ENCODE measurements around the gene JUN. TPM values are rescaled to one million over a fixed set of nuclear protein-coding genes. Genes with fewer than 3 reads are reported as not detected.

JUN gene
- polyA plus RNA-seq, 3 donors: 29.3 to 330 (median 31.3) TPM

- Mint-ChIP-seq H3K27ac (peak overlapping the region in 2 of 7 donors; percentile 25 to 71), H3K36me3 (peaks cover 4 to 11% of the 10 kb centered on the region in 2 donors), H3K27me3 (ENCODE audit: low read depth in 3 of 3) (peaks cover 32 to 53% (median 39%) of the 10 kb centered on the region in 3 donors), H3K4me1 (peaks cover 20% of the 10 kb centered on the region), H3K4me3 (peak overlapping the region; percentile 66 to 99), H3K9me3 (peaks cover 0 to 18% (median 4%) of the 10 kb centered on the region in 7 donors)
- H4K20me1 ChIP-seq (ENCODE audit: insufficient read depth, low read length): peaks cover 33% of the 10 kb centered on the region
- 100% methylated on average over 1 of the region's 4 CpGs for WGBS (ENCODE audit: insufficient coverage)
- no peaks in the 10 kb centered on the region for H3K9me3 ChIP-seq (replicated peaks in 1 of 2; ENCODE audit: control insufficient read depth in 1 of 2, insufficient read depth in 1 of 2, low read length in 2 of 2)
- no peak for TF ChIP-seq CTCF (IDR thresholded peaks at IDR 0.05)
- no peak overlapping the region for H2AFZ ChIP-seq (ENCODE audit: insufficient read depth, low read depth, low read length, poor library complexity, severe bottlenecking)
- H3K4me2 ChIP-seq (replicated peaks; ENCODE audit: extremely low read depth, low read length, poor library complexity, severe bottlenecking): no peak overlapping the region
- peak in 1 of 3 donors; percentile 21 for DNase-seq
- peak overlapping the region in 1 of 3 experiments; percentile 93 for H3K4me3 ChIP-seq (replicated peaks in 1 of 3; ENCODE audit: low read depth in 2 of 3, low read length in 3 of 3)
- peaks cover 20 to 25% of the 10 kb centered on the region in 2 donors for H3K4me1 ChIP-seq (ENCODE audit: control insufficient read depth in 1 of 2, insufficient read depth in 2 of 2, low read length in 2 of 2)
- H3K36me3 ChIP-seq (replicated peaks in 1 of 2; ENCODE audit: control insufficient read depth in 1 of 2, insufficient read depth in 2 of 2, low read length in 2 of 2): no peaks in the 10 kb centered on the region
- H3K9ac ChIP-seq (ENCODE audit: insufficient read depth, low read length, poor library complexity, severe bottlenecking): no peak overlapping the region
- no peak overlapping the region for H3K27ac ChIP-seq (ENCODE audit: low read depth in 1 of 2, low read length in 2 of 2)
- intact Hi-C loops (cut with micrococcal nuclease): loop anchor here (5.0 to 10.0 kb wide), 6 partner anchors 38 to 915 kb away; partner anchors contain the start of gene FGGY (in 1 of the 2)
- peaks cover 0 to 43% of the 10 kb centered on the region in 2 donors for H3K27me3 ChIP-seq (ENCODE audit: control insufficient read depth in 2 of 2, insufficient read depth in 2 of 2, low read length in 2 of 2)
- no peaks in the 10 kb centered on the region for H3K79me2 ChIP-seq (ENCODE audit: insufficient read depth, low read length)
Observed at GRCh38 chr1:58779801-58780382, 4.0 kb downstream of the JUN start.

GRCh38 chr1:58779059-58779754, 4.6 kb downstream of the JUN start:
- Histone ChIP-seq H3K27me3 (ENCODE audit: control insufficient read depth in 2 of 2, insufficient read depth in 2 of 2, low read length in 2 of 2) (peaks cover 0 to 43% of the 10 kb centered on the region in 2 donors), H4K20me1 (ENCODE audit: insufficient read depth, low read length) (peaks cover 33% of the 10 kb centered on the region), H2AFZ (ENCODE audit: insufficient read depth, low read depth, low read length, poor library complexity, severe bottlenecking) (no peak overlapping the region), H3K4me3 (replicated peaks in 1 of 3; ENCODE audit: low read depth in 2 of 3, low read length in 3 of 3) (no peak overlapping the region), H3K9ac (ENCODE audit: insufficient read depth, low read length, poor library complexity, severe bottlenecking) (no peak overlapping the region), H3K4me1 (ENCODE audit: control insufficient read depth in 1 of 2, insufficient read depth in 2 of 2, low read length in 2 of 2) (peaks cover 16 to 21% of the 10 kb centered on the region in 2 donors), H3K4me2 (replicated peaks; ENCODE audit: extremely low read depth, low read length, poor library complexity, severe bottlenecking) (no peak overlapping the region), H3K79me2 (ENCODE audit: insufficient read depth, low read length) (no peaks in the 10 kb centered on the region), H3K9me3 (replicated peaks in 1 of 2; ENCODE audit: control insufficient read depth in 1 of 2, insufficient read depth in 1 of 2, low read length in 2 of 2) (no peaks in the 10 kb centered on the region), H3K27ac (ENCODE audit: low read depth in 1 of 2, low read length in 2 of 2) (no peak overlapping the region), H3K36me3 (replicated peaks in 1 of 2; ENCODE audit: control insufficient read depth in 1 of 2, insufficient read depth in 2 of 2, low read length in 2 of 2) (no peaks in the 10 kb centered on the region)
- DNase-seq: no peak
- peaks cover 4 to 11% of the 10 kb centered on the region in 2 donors for H3K36me3 Mint-ChIP-seq
- H3K27ac Mint-ChIP-seq: peak overlapping the region in 1 of 7 donors; percentile 25
- peaks cover 29 to 49% (median 39%) of the 10 kb centered on the region in 3 donors for H3K27me3 Mint-ChIP-seq (ENCODE audit: low read depth in 3 of 3)
- peaks cover 20% of the 10 kb centered on the region for H3K4me1 Mint-ChIP-seq
- H3K4me3 Mint-ChIP-seq: no peak overlapping the region
- H3K9me3 Mint-ChIP-seq: peaks cover 0 to 18% (median 4%) of the 10 kb centered on the region in 7 donors
- intact Hi-C loops (cut with micrococcal nuclease): loop anchor here in 1 of 2 donors (5.0 kb wide), 1 partner anchor 37 kb away; no protein-coding TSS in a partner anchor
- WGBS (ENCODE audit: insufficient coverage): no CpG with 5 or more reads among the region's 2 CpGs
- TF ChIP-seq CTCF (IDR thresholded peaks at IDR 0.05): no peak

Measured in CD14-positive monocyte (primary cell).